ENCODE results near the gene MATN1. TPM values are rescaled to one million over a fixed set of nuclear protein-coding genes. Genes with fewer than 3 reads are reported as not detected.

The MATN1 gene
- total RNA-seq, 4 donors from 2014 or later = not detected

- TF ChIP-seq CTCF (IDR thresholded peaks at IDR 0.05) (peak; percentile 23 to 91 (median 78)), POLR2A (IDR thresholded peaks at IDR 0.05) (no peak)
- no peak overlapping the region for H3K27ac ChIP-seq
- no peaks in the 10 kb centered on the region for H3K27me3 ChIP-seq
- no peaks in the 10 kb centered on the region for H3K36me3 ChIP-seq
- H3K4me1 ChIP-seq = peaks cover 0 to 6% (median 0%) of the 10 kb centered on the region in 4 donors
- H3K4me3 ChIP-seq = no peak overlapping the region
- no peaks in the 10 kb centered on the region for H3K9me3 ChIP-seq
- DNase-seq = peak; percentile 46 to 79 (median 78)
Measured at GRCh38 chr1:30707412-30708360, 15.7 kb downstream of the MATN1 start.

GRCh38 chr1:30706528-30706927 lies 16.9 kb downstream of the MATN1 start:
- TF ChIP-seq POLR2A (IDR thresholded peaks at IDR 0.05) (no peak), CTCF (IDR thresholded peaks at IDR 0.05) (no peak)
- Histone ChIP-seq H3K9me3 (no peaks in the 10 kb centered on the region), H3K4me3 (no peak overlapping the region), H3K36me3 (no peaks in the 10 kb centered on the region), H3K4me1 (peaks cover 0 to 6% (median 0%) of the 10 kb centered on the region in 4 donors), H3K27me3 (no peaks in the 10 kb centered on the region), H3K27ac (no peak overlapping the region)
- DNase-seq = no peak

- no peak overlapping the region for H3K4me3 ChIP-seq
- TF ChIP-seq CTCF (IDR thresholded peaks at IDR 0.05) = no peak
- no peak for TF ChIP-seq POLR2A (IDR thresholded peaks at IDR 0.05)
- H3K36me3 ChIP-seq = no peaks in the 10 kb centered on the region
- H3K27me3 ChIP-seq = no peaks in the 10 kb centered on the region
- H3K4me1 ChIP-seq = peaks cover 0 to 6% (median 0%) of the 10 kb centered on the region in 4 donors
- H3K9me3 ChIP-seq = no peaks in the 10 kb centered on the region
- H3K27ac ChIP-seq = no peak overlapping the region
- no peak for DNase-seq
Measured at GRCh38 chr1:30705698-30706097, 17.7 kb downstream of the MATN1 start.

- no peaks in the 10 kb centered on the region for H3K36me3 ChIP-seq
- TF ChIP-seq CTCF (IDR thresholded peaks at IDR 0.05) = no peak
- TF ChIP-seq POLR2A (IDR thresholded peaks at IDR 0.05) = no peak
- H3K27ac ChIP-seq = no peak overlapping the region
- no peak for DNase-seq
- H3K27me3 ChIP-seq = no peaks in the 10 kb centered on the region
- peaks cover 0 to 6% (median 0%) of the 10 kb centered on the region in 4 donors for H3K4me1 ChIP-seq
- H3K9me3 ChIP-seq = no peaks in the 10 kb centered on the region
- H3K4me3 ChIP-seq = no peak overlapping the region
Measured at GRCh38 chr1:30704765-30705509, 18.4 kb downstream of the MATN1 start.

- Histone ChIP-seq H3K9me3 (no peaks in the 10 kb centered on the region), H3K4me3 (no peak overlapping the region), H3K27ac (no peak overlapping the region), H3K36me3 (no peaks in the 10 kb centered on the region), H3K27me3 (no peaks in the 10 kb centered on the region), H3K4me1 (peaks cover 0 to 6% (median 0%) of the 10 kb centered on the region in 4 donors)
- no peak for DNase-seq
- TF ChIP-seq CTCF (IDR thresholded peaks at IDR 0.05) = no peak
- TF ChIP-seq POLR2A (IDR thresholded peaks at IDR 0.05) = no peak
Measured at GRCh38 chr1:30704271-30704670, 19.1 kb downstream of the MATN1 start.

Measured in Peyer's patch (tissue), 4 donors.